NCI-H1092 treated with DMSO at 0.1 percent for 48 hours (cell line): Measurements from ENCODE around the gene PEDS1.
"Not testable (repeated sequence)": the region's sequence is repeated elsewhere in the genome, so short reads cannot be mapped to it uniquely, and the experiment has no call there.

ENCODE experiments used
- DNase-seq: peaks from one replicate; lab custom pipeline; 2025; lab: John Stamatoyannopoulos, UW

Gene PEDS1

DNA sequence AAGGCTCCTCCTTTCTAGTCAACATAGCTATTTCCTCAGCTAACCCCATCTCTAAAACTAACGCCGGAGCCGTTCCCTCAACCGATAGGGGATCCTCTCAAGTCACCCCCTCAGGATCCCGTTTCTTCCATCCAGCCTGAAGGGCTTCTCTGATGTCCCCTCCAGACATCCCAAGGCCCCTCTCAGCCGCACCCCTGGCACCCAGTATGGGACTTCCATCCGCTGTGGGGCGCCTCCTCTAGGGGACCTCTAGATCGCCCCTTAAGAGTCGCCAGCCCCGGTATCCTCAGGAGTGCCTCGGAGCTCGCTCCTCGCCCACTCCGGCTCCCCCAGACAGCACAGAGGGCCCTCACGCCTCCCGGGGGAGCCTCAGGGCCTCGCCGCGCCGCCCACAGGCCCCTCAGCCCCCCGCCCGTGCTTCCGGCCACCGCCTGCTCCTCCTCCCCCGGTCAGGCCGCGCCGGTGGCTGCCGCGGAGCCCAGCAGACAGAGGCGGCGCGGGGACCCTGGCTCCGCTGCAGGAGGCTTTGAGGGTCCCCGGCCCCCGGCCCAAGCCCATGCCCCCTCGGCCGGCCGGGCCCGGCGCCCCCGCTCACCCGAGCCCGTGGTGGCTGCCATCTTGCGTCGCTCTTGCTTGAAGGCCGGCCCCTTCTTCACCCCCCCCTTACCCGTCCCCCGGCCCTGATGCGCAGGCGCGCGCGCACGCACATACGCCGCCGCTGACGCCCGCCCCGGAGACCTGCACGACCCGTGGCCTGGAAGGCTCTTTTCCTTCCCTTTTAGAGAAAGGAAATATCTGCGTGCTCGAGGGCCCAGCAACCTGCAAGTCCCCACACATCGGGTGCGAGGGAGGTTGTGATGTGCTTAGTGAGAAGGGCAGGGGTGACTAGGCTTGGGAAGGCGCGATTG is 40.8 kb downstream of the PEDS1 start, which contains the start of gene UBE2V1:
Gene UBE2V1 (minus strand): TSS at position 639 of the 908 bp plus-strand sequence. CDS start 22 bp downstream, at position 617.
- DNase-seq: peak; percentile 70

DNA sequence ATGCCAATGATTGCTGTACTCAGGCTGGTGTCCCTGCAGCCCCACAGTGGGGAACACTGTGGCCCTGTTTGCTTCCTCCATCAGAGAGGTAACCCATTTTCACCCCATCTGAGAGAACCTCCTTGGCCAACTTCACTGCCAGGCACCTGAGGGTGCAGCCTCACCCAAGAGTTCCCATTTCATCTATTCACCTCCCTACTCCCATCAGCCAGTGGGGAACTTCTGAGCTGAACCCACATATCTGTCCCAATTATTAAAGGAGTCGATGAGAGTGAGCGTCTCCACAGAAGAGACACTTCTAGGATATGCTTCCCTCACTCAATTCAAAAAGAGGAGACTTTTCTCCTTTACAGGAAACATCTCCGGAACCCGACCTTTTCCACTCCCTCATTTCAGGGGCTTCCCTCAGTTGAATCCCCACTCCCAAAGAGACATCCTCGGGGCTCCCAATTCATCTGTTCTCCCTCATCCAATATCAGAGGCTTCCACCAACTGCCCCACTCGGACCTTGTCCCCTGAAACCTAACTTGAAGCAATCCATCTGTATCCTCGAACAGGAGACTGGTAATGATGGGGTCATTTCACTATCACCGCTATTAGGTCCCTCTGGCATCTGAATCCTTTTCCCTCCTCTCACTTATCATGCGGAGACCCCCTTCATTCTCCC is 41.6 kb downstream of the PEDS1 start:
- no peak for DNase-seq

DNA sequence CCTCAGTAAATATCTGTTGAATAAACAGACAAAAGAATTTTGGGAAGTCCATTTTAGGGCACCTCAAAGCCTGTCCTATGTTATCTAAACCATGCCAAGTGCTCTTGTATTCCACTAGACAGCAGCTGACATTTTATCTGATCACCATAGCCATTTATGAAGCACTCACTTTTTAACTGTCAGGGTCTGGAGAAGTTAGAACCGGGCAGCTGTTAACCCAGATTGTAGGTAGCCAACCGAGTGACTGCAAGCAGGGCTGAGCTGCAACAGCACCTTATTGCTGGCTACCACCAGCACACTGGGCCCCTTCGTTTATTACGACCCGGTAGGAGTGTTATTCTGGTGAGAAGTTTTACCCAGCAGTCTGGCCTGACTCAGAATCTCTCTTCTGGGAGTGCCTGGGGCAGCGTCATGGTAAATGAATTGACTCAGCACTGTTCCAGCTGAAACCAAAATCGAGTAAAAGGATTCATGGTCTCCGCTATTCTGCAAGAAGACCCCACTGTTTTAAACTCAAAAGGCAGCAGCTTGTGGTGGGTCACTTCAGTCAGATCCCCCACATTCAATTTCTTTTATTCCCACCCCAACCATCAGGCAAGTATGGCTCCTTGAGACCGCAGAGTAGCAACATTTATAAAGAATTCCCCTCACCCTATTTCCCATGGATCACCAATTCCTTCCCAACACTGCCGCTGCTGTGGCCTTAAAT is 42.2 kb downstream of the PEDS1 start:
- DNase-seq: no peak

DNA sequence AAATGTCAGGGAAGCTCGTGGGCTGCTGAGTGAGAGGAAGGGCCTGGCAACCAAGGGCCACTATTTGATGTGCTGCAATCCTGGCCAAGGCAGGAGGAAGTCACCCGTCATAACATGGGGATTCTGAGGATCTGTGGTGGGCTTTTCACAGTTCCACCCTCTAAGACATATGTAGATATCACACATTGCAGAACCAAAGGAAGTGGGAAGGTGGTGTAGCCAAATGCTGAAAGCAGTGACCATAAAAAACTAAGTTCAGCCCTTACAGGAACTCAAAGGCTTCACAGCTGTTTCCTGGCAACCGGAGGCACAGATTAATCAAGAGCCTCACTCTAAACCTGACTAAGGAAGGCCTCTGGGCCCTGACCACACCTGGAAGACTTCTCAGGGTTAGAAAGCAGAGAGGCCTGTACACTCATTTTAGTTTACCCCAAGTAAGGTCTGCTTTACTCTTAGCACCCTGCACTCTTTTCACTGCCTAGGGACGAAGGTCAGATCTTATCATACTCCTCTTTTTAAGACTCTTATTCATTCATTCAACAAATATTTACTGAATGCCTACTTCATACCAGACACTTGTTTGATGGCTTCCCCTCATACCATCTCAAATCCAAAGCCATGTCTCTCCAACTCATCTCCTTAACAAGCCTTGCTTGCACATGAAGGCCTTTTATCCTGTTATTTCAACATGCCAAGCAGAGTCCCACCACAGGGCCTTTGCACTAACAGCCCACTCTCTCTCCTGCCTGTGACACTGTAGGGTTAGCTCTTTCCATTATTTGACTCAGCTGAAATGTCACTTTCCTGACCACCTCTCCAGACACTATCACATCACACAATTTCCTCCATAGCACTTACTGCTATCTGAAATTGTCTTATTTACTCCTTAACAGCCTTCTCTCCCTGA is 43.1 kb downstream of the PEDS1 start:
- DNase-seq: no peak

DNA sequence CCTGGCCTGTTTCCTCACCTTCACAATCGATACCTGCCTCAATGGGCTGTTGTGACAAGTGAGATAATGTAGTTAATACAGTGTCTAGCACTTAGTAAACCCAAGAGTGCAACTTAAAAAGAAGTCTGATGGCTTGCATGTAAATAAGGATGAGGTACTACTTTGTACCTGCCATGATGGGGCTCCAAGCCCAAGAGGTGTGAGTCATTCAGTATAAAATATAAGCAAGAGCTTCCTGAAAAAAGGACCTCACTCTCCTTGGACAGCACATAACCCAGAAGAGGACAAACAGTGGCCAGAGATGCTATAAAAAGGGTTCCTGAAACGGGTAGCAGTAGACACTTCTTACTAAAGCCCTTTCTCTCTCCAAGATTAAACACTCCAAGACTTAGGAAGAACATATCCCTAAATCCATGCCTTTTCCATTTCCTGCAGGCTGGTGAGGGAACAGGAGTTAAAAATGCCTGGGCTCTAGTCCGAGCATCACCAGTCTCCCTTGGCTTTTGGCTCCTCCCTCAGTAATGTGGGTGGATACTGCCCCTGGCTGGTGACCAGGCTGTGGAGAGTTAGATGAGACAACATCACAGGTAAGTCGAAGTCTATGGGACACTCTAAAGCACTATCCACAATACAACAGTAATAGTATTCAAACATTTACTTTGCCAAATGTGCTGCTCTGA is 44.8 kb downstream of the PEDS1 start:
- no peak for DNase-seq

DNA sequence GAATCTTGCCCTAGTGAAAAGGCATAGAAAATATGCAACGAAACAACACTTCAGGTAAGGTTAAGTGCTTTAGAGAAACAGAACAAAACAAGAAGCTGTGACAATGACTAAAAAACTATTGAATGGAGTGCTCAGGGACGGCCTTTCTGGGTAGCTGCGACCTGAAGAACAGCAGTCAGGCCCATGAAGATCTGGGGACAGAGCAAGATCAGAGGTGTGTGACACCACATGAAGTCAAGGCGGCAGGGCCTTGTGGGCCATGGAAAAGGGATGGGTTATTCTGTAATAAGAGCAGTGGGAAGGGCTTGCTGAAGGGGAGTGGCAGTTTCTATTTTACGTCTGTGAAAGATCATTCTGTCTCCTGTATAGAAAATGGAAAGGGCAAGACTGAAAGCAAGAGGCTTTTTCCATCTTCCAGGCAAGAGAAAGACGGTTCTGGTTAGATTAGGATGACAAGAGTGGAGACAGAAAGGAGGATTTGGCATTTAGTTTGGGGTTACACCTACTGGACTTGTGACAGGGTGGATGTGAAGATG is 45.7 kb downstream of the PEDS1 start:
- DNase-seq: no peak

DNA sequence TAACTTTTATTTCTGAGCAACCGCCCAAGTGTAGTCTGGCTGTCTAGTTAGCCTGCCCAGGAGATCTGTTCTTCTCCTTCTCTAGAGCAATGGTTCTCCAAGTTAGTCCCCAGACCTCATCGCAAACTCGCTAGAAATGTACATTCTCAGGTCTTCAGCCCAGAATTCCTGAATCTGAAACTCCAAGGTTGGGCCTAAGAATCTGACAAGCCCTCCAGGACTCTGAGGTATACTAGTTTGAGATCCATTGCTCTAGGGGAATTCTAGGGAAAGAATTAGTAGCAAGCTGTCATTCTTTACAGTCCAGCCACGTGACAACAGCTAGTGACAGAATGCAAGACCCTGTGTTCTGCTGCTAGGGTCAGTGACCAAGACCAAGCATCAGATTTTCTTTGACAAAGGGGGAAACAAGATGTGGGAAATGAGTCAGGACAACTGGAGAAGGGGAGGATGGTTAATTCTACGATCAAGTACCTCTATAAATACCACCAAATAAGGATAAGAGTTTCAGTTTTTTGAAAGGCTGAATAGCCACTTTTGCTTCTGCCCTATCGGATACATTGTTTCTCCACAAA is 46.4 kb downstream of the PEDS1 start:
- DNase-seq: no peak

DNA sequence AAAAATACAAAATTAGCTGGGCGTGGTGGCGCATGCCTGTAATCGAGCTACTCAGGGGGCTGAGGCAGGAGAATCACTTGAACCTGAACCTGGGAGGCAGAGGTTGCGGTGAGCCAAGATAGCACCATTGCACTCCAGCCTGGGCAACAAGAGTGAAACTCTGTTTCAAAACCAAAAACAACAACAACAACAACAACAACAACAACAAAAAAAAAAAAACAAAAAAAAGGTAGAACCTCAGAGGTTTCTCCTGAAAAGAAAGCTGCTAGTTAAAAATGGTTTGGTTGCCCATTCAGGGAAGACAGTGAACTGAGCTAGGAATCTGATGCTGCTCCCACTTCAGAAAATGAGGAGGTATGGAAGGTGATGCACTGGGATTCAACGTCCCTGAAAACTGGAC is 46.9 kb downstream of the PEDS1 start:
- DNase-seq: not testable (repeated sequence)
